ENCODE measurements around the gene SND1.

DNA sequence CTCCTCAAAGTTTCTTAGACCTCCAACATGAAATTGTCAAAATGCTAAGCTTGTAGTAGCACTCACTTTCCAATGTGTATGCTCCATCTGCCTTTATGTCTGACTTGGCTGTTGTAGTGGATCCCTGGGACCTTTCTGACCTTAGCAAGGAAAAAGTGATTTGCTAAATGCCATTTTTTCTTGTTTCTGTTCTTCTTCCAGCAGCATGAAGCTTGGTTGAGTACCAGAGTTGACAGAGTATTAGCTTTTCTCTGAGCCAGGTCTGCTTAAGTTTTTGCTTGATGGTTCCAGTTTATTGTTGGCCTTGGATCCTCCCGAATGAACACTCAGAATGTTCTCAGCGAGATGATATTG lies 168.7 kb downstream of the SND1 start:
- TF ChIP-seq EZH2 (IDR thresholded peaks at IDR 0.05) (no peak), POLR2AphosphoS5 (IDR thresholded peaks at IDR 0.05; ENCODE audit: borderline replicate concordance, low read depth, low read length) (no peak)
